HG03354 (cell line): ENCODE data around the gene CYLD.

ENCODE experiments used
- ATAC-seq: cut with Tn5 transposase; IDR thresholded peaks from one replicate; pipeline ENCODE4 v1.9.1; 2021; ENCODE audit warnings: mild to moderate bottlenecking; ENCODE audit not compliant: unreplicated experiment, poor library complexity, severe bottlenecking

Gene CYLD

GRCh38 chr16:50741781-50742575 is at the start of gene CYLD:
TSS of gene CYLD (plus strand) at chr16:50742086. CDS start at chr16:50749699, 7,613 bp downstream.
- peak; percentile 94 for ATAC-seq

DNA sequence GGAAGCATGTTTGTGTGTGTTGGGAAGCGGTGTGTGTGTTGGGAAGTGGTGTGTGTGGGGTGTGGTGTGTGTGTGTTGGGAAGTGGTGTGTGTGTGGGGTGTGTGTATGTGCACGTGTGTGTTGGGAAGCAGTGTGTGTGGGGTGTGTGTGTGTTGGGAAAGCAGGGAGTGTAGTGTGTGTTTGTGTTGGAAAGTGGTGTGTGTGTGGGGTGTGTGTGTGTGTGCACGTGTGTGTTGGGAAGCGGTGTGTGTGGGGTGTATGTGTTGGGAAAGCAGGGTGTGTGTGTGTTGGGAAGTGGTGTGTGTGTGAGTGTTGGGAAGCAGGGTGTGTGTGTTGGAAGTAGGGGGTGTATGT is 49.3 kb upstream of the CYLD start:
- no peak for ATAC-seq

DNA sequence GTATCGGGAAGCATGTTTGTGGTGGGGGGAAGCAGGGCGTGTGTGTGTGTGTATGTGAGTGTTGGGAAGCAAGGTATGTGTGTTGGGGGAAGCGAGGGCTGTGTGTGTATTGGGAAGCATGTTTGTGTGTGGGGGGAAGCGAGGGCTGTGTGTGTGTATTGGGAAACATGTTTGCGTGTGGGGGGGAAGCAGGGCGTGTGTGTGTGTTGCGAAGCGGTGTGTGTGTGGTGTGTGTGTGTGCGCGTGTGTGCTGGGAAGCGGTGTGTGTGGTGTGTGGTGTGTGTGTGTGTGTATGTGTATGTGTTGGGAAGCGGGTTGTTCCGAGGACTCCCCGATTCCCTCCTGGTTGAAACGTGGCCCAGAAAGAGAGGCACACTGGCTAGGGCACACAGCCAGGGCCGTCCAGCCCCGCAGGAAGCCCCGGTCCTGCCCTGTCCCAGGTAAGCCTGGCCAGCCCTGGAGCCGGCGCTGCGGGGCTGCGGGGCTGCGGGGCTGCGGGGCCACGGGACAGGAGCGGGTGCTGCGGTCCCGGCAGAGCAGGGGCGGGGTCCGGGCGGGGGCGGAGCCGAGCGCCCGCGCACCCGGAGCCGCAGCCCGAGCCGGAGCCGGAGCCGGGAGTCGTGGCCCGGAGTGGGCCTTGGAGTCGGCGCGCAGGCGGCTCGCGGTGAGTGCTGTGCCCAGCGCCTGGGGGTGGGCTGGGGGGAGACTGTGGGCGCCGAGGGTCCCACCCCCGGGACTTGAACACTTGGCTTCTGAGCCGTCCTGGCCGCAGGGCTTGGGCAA is 48.7 kb upstream of the CYLD start, which contains the start of gene NOD2:
Gene NOD2, plus strand, starts transcription at position 608 of the 783 bp plus-strand sequence. CDS start 5,890 bp downstream, outside the sequence.
- ATAC-seq = no peak

- ATAC-seq = no peak
Measured at GRCh38 chr16:50694206-50694605, 47.7 kb upstream of the CYLD start.

- ATAC-seq = no peak
Measured at GRCh38 chr16:50695017-50696000, 46.6 kb upstream of the CYLD start.

- peak; percentile 22 for ATAC-seq
Measured at GRCh38 chr16:50696126-50696525, 45.8 kb upstream of the CYLD start.

GRCh38 chr16:50696575-50697420 is 45.1 kb upstream of the CYLD start:
- peak; percentile 62 for ATAC-seq

- no peak for ATAC-seq
Measured at GRCh38 chr16:50697421-50697715, 44.5 kb upstream of the CYLD start.

- peak; percentile 45 for ATAC-seq
Measured at GRCh38 chr16:50697881-50698767, 43.8 kb upstream of the CYLD start.

DNA sequence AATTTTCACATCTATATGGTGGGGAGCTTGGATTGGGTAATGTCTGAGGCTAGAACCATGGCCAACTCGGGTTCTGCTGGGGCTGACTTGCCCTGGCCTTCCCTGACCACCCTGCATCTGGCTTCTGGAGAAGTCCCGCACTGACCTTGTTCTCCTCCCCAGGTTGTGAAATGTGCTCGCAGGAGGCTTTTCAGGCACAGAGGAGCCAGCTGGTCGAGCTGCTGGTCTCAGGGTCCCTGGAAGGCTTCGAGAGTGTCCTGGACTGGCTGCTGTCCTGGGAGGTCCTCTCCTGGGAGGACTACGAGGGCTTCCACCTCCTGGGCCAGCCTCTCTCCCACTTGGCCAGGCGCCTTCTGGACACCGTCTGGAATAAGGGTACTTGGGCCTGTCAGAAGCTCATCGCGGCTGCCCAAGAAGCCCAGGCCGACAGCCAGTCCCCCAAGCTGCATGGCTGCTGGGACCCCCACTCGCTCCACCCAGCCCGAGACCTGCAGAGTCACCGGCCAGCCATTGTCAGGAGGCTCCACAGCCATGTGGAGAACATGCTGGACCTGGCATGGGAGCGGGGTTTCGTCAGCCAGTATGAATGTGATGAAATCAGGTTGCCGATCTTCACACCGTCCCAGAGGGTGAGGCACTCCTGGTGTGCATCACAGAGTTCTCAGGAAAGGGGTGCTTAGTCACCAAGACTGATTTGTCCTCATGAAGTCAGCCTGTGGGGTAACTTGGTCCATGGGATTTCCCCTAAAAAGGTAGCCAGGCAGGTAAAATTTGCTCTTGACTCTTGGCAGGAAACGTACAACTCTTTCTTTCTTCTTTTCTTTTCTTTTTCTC is 42.3 kb upstream of the CYLD start:
- no peak for ATAC-seq

DNA sequence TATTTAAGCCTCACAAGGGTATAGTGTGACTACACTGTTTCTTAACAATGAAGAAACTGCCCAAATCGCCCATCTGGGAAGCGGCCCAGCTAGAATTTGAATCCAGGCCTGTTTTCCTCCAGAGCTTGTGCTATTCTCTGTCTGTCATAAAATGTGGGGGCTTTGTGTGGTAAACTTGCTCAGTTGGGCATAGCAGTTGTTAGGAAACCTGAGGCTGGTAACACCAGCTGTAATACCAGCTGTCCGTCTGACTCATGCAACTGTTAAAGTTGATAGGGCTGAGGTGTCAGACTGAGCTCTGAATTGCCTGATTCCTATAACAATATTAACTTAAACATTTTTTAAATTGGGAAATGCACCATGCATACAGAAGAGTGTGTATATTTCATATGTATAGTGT is 39.2 kb upstream of the CYLD start:
- ATAC-seq = no peak

DNA sequence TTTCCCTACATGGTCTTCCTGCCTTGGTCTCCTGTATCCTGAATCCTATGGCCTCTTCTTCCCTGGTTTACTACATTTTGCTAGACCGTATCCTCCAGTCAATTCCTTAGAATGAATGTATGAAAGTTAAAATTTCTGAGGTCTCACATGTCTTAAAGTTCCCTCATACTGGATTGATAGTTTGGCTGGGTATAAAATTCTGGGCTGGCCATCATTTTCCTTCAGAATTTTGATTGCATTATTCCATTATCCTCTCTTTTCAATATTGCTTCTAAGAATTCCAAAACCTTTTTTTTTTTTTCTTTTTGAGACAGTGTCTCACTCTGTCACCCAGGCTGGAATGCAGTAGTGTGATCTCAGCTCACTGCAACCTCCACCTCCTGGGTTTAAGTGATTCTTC is 37.6 kb upstream of the CYLD start:
- no peak for ATAC-seq

DNA sequence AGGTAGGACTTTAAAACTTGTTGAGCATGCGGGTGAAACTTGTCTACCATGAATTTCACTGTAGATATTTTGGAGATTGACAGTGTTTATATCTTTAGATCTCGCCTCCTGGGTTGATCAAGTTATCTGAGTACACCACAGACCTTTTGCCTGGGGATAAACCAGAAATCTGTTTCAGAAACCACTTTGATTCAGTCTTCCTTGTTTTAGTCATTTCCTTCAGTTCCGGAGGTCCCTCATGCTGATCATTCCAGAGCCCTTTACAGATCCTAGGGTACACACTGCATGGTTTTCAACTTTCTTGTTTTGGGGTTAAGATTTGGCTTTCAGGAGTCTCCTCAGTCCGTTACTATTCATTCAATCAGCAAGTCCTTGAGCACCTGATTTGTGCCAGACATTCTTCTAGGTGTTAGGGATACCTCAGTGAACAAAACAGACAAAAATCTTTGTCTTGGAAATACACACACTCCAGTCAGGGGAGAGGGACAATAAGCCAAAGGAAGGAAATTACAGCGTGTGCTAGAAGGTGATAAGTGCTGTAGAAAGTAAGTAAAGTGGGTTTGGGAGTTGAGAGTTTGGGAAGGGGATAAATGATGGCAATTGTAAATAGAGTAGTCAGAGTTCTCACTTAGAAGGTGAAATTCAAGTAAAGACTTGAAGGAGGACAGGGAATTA is 36.3 kb upstream of the CYLD start:
- ATAC-seq = no peak

GRCh38 chr16:50706250-50706649 is 35.6 kb upstream of the CYLD start:
- ATAC-seq = no peak

DNA sequence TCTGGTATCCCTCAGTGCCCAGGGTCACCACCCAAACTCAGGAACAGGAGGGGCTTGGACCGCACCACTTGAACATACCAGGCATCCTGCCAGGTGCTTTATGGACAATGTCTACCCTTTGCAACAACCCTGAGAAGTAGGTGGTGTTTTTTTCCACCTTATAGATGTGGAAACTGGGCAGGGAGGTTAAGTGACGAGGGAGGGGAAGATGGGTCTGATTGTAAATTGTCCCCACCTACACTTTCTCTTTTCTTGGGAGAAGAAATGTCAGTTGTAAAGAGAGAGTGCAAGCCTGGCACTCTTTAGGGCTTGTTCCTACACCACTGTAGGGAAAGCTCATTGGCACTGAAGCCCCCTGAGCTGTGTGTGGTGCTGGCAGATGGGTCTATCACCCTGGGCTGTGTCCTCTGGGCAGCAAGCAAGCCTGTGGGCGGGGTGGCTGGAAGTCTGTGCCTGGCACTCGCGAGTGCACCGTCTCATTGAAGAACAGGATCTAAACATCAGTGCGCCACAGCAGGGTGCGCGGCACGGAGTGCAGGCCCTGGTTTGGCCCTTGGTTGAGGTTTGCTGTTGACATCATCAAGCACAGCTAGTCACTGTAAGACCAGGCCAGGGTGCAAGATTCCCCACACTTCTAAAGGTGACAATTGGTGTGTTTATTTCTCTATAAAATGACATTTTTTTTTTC is 33.4 kb upstream of the CYLD start:
- ATAC-seq = no peak

GRCh38 chr16:50709061-50709684 is 32.7 kb upstream of the CYLD start:
- ATAC-seq = no peak
